ENCODE results near the gene SKIDA1.
A peak's percentile ranks its signal among the peaks of the same experiment; 100 is the strongest.
"Not testable (repeated sequence)": the region's sequence is repeated elsewhere in the genome, so short reads cannot be mapped to it uniquely, and the experiment has no call there.

The SKIDA1 gene

GRCh38 chr10:21525367-21526187 lies at the start of gene SKIDA1:
TSS of gene SKIDA1 (minus strand) at chr10:21525682. CDS start at chr10:21517822, 7,860 bp downstream.
- DNase-seq = peak; percentile 70

- not testable (repeated sequence) for DNase-seq
Measured at GRCh38 chr10:21574514-21574913, 49.0 kb upstream of the SKIDA1 start.

GRCh38 chr10:21572578-21572977 lies 47.1 kb upstream of the SKIDA1 start:
- DNase-seq = no peak

- DNase-seq = no peak
Measured at GRCh38 chr10:21570761-21571521, 45.5 kb upstream of the SKIDA1 start.

GRCh38 chr10:21558984-21559383 lies 33.5 kb upstream of the SKIDA1 start:
- DNase-seq = not testable (repeated sequence)

- no peak for DNase-seq
Measured at GRCh38 chr10:21556527-21556926, 31.0 kb upstream of the SKIDA1 start.

- no peak for DNase-seq
Measured at GRCh38 chr10:21552638-21553037, 27.2 kb upstream of the SKIDA1 start.

GRCh38 chr10:21547246-21547645 lies 21.8 kb upstream of the SKIDA1 start:
- no peak for DNase-seq

GRCh38 chr10:21540701-21541100 lies 15.2 kb upstream of the SKIDA1 start:
- not testable (repeated sequence) for DNase-seq

- no peak for DNase-seq
Measured at GRCh38 chr10:21536874-21537273, 11.4 kb upstream of the SKIDA1 start.

GRCh38 chr10:21535976-21536375 lies 10.5 kb upstream of the SKIDA1 start:
- not testable (repeated sequence) for DNase-seq

- no peak for DNase-seq
Measured at GRCh38 chr10:21535494-21535965, 10.0 kb upstream of the SKIDA1 start.

GRCh38 chr10:21534604-21535493 lies 9.4 kb upstream of the SKIDA1 start:
- no peak for DNase-seq

- DNase-seq = no peak
Measured at GRCh38 chr10:21534280-21534586, 8.8 kb upstream of the SKIDA1 start.

- DNase-seq = peak; percentile 90
Measured at GRCh38 chr10:21533467-21534279, 8.2 kb upstream of the SKIDA1 start, which contains the start of gene MLLT10. TSS of gene MLLT10 (plus strand) at chr10:21534232. CDS start at chr10:21534645, 413 bp downstream.

- no peak for DNase-seq
Measured at GRCh38 chr10:21532694-21533466, 7.4 kb upstream of the SKIDA1 start.

- DNase-seq = no peak
Measured at GRCh38 chr10:21531164-21531563, 5.7 kb upstream of the SKIDA1 start.

- no peak for DNase-seq
Measured at GRCh38 chr10:21530641-21531040, 5.2 kb upstream of the SKIDA1 start.

- DNase-seq = no peak
Measured at GRCh38 chr10:21530168-21530567, 4.7 kb upstream of the SKIDA1 start.

- peak; percentile 59 for DNase-seq
Measured at GRCh38 chr10:21529032-21529910, 3.8 kb upstream of the SKIDA1 start.

All from NCI-H748 treated with DMSO at 0.1 percent for 48 hours (cell line).